Erythroblast (primary cell): ENCODE measurements around the gene SLC6A9.

Experiments used
- DNase-seq, 2 experiments: peaks; one replicate each; lab custom pipeline; 2025; lab: John Stamatoyannopoulos, UW
- GATA1 ChIP-seq: IDR thresholded peaks from 2 replicates; pipeline ENCODE4 v1.6.1; 2011; ENCODE audit warnings: low read depth, mild to moderate bottlenecking, control low read depth, low read length, moderate library complexity
- POLR2A ChIP-seq: IDR thresholded peaks from 2 replicates; pipeline ENCODE4 v1.6.1; 2011; ENCODE audit warnings: mild to moderate bottlenecking, low read length

Gene SLC6A9

DNA sequence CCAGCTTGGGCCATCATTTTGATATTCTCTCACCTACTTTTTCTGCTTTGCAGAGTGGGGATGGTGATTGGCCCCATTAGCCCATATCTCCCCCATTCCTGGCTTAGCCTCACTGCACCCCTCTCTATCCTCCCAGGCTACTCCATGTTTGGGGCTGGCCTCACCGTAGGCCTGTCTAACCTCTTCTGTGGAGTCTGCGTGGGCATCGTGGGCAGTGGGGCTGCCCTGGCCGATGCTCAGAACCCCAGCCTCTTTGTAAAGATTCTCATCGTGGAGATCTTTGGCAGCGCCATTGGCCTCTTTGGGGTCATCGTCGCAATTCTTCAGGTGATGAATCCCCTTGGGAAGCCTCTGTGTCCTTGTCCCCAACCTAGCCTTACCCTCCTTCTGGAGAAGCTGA, 54.4 kb downstream of the SLC6A9 start:
- DNase-seq: no peak
- no peak for TF ChIP-seq POLR2A
- TF ChIP-seq GATA1: no peak

DNA sequence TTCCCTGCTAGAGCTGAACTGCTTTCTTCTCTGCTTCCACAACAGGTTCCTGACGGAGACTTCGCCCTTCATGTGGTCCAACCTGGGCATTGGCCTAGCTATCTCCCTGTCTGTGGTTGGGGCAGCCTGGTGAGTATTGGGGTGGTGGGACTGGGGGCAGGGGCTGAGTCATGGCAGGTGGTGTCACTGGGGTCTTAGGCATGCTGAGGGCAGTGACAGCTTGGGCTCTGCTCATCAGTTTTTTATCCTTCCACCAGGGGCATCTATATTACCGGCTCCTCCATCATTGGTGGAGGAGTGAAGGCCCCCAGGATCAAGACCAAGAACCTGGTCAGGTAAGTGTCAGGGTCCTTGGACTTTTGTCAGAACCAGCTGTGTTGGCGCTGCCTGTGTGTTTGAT, 55.2 kb downstream of the SLC6A9 start:
- TF ChIP-seq GATA1: no peak
- no peak for TF ChIP-seq POLR2A
- DNase-seq: peak; percentile 36 to 59

DNA sequence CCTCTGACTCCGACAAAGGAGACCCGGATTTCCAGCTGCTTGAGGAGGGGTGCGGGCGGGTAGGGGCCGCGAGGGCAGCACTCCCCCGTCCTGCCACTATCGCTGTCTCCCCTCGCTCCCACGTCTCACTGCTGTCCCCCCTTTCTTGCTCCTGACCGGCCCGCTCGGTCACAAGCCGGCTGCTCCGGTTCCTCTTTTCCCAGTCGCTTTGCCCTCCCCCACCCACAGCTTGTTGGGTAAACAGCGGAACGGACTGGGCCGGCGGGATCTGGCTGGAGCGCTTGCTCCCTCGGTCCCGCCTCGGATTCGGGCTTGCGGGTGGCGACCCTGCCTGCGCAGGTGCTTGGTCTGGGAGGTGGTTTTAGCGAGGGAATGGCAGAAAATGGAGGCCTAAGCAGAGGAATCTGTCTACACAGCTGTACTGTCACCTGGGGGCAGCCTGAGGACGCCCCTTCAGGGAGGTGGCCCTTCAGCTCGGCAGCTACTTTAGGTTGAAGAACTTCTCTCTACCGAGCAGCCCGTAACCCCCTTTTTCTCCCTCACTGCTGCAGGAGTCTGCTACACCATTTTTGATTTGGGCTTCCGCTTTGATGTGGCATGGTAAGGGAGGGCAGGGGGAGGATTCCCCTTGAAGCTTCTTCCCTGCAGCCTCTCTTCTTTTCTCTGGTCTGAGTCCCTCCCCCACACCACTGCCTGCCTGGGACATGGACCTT, 55.9 kb downstream of the SLC6A9 start:
- DNase-seq: peak; percentile 72 to 83
- TF ChIP-seq POLR2A (no peak), GATA1 (no peak)

DNA sequence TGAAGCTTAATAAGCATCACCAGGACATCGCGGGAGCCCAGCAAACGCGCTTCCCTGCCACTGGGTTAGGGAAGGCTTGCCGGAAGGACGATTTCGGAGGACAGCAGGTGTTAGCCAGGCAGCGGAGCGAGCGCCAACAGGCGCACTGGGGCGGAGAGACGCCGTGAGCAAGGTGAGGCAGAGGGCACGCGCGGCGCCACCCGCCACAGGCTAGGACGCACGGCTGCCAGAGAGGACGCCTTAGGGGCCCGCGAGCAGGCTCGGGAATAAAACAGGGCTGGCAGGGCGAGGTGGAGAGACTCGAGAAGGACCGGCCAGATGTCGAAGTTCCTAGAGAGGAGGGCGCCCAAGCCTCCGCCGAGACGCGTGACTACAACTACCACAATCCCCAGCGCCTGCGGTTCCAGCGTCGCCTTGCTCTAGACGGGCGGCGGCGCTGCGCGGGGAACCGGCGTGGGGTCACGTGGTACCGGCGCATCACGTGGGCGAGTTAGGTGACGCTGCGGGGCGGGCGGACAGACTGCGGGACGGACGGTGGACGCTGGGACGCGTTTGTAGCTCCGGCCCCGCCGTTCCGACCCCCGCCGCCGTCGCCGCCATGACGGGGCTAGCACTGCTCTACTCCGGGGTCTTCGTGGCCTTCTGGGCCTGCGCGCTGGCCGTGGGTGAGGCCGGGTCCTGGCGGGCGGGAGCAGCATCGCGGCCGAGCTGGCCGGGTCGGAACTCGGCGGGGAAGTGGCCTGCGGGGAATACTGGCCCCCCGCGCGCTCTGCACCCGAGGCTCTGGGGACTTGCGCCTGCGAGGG, 56.6 kb downstream of the SLC6A9 start, which contains the start of gene ATP6V0B:
TSS of gene ATP6V0B (plus strand) at position 518 of the 806 bp plus-strand sequence. CDS start at position 599, 81 bp downstream.
- peak; percentile 96 to 98 for DNase-seq
- TF ChIP-seq POLR2A: peak; percentile 92
- TF ChIP-seq GATA1: no peak

DNA sequence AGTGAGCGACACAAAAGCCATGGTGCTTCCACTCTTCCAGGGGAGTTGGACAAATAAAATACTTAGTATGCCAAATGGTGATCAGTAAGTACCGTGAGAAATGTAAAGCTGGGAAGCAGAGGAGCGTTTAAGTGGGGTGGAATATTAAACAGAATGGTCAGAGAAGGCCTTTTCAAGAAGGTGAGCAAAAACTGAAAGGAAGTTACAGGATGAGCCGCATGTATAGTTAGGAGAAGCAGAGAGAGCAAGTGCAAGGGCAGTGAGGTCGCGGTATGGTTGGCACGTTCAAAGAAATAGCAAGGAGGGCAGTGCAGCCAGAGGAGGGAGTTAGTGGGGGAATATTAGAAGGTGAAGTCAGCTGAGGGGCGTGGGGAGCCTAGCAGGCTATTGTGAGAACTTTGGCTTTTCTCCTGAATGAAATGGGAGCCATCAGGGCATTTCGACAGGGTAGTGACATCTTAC, 57.2 kb downstream of the SLC6A9 start:
- no peak for TF ChIP-seq GATA1
- no peak for TF ChIP-seq POLR2A
- DNase-seq: no peak

DNA sequence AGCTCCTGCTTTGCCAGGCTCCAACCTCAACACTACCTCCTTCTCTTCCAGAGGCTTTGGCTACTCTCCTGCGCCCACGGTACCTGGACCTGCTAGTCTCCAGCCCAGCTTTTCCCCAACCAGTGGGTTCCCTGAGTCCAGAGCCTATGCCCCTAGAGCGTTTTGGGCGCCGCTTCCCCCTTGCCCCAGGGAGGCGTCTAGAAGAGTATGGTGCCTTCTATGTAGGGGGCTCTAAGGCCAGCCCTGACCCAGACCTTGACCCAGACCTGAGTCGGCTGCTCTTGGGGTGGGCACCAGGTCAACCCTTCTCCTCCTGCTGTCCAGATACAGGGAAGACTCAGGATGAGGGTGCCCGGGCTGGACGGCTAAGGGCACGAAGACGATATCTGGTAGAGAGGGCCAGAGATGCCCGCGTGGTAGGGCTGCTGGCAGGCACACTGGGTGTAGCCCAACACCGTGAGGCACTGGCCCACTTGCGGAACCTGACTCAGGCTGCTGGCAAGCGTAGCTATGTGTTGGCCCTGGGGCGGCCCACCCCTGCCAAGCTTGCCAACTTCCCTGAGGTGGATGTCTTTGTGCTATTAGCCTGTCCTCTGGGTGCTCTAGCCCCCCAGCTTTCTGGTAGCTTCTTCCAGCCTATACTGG, 59.8 kb downstream of the SLC6A9 start:
- DNase-seq: no peak
- TF ChIP-seq GATA1 (no peak), POLR2A (no peak)

DNA sequence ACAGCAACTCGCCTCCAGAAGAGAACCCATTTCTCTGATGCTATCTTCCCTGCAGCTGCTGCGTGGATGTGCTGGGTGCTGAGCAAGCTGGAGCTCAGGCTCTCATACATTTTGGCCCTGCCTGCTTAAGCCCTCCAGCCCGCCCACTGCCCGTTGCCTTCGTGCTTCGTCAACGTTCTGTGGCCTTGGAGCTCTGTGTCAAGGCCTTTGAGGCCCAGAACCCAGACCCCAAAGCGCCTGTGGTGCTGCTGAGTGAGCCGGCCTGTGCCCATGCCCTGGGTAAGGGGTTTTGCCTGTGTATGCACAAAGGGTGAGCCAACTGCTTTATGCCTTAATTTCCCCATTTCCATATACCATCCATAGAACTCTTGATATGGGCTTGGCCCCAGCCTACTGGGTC, 60.4 kb downstream of the SLC6A9 start:
- TF ChIP-seq GATA1 (no peak), POLR2A (no peak)
- no peak for DNase-seq

DNA sequence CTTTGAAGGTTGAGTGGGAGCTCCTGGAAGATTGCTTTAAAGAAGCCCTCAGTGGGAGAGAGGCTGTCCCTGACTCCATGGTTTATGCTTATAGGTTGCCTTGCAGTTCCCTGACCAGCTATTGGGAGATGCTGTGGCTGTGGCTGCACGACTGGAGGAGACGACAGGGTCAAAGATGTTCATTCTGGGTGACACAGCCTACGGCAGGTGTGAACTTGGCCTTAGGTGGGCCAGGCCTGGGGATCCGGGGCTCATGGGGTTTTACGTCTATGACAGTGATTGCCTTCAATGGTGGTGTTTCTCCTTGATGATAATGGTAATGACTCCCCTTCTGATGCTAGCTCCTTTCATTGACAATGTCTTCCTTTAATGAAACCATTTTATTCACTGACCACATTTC, 60.8 kb downstream of the SLC6A9 start:
- DNase-seq: no peak
- TF ChIP-seq POLR2A (no peak), GATA1 (no peak)

DNA sequence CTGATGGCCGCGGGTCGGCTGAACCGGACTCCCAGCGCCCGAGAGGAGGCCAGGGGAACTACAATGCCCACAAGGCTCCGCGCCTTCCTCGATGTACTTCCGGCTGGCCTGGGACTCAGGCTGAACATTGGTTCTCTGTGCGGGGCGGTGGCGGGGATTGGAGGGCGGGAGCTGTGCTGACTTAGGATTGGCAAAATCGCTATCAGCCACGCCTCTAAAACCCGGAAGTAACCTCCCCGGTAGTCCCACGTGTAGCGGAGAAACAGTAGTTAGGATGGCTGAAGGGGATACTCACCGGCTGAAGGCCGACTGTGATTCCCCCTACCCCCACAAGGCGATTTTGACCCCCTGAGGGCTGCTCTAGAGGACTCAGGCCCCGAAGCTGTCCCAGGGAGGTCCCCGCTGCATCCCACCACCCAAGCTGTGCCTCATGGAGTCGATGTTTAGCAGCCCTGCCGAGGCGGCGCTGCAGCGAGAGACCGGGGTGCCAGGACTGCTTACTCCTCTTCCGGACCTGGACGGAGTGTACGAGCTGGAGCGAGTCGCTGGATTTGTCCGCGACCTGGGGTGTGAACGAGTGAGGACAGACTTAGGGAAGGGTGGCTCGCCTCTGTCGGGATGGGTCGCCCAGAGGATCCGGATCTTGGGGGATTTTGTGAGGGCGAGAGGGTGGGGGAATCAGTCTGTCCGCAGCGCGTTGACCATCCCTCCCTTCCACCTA, 61.4 kb downstream of the SLC6A9 start, which contains the start of gene DPH2:
TSS of gene DPH2 (plus strand) at position 265 of the 721 bp plus-strand sequence. CDS start at position 431, 166 bp downstream.
- DNase-seq: peak; percentile 97
- no peak for TF ChIP-seq GATA1
- TF ChIP-seq POLR2A: peak; percentile 47

DNA sequence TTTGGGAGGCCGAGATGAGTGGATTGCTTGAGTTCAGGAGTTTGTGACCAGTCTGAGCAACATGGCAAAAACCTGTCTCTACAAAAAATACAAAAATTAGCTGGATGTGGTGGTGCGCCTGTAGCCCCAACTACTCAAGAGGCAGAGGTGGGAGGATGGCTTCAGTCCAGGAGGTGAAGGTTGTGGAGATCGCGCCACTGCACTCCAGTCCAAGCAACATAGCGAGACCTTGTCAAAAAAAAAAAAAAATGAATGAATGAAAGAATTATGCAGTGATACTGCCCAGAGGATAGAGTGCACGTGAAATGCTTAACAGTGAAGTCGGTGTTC, 61.9 kb downstream of the SLC6A9 start:
- TF ChIP-seq POLR2A: no peak
- no peak for TF ChIP-seq GATA1

DNA sequence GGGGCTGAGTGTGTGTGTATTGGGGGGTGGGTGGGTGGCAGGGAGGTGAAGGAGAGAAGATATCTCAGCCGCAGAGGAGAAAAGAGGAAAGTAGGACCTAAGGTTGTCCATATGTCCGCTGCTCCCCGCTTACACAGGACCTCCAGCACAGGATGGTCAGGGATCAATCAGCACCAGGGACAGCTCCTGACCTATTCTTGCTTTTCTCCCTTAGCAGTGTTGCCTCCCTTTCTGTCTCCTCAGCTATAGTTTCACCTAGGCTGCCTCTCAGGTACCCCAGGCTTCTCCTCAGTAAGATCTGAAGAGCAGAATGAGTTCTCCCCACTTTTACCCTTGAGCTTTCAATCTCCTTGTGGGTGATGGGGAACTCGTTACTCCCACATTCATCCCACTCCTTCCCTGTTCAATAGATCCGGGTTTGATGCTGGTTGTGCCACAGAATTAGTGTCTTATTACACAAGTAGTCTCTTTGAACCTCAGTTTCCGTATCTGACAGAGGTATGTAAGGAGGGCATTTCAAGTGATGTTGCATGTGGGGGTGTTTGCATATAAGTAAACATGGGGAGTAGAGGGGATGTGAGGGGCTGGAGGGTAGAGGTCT, 62.8 kb downstream of the SLC6A9 start:
- no peak for TF ChIP-seq GATA1
- TF ChIP-seq POLR2A: no peak
- peak; percentile 48 to 63 for DNase-seq

More for the DNA sequence above, 61.9 kb downstream of the SLC6A9 start:
- no peak for DNase-seq

DNA sequence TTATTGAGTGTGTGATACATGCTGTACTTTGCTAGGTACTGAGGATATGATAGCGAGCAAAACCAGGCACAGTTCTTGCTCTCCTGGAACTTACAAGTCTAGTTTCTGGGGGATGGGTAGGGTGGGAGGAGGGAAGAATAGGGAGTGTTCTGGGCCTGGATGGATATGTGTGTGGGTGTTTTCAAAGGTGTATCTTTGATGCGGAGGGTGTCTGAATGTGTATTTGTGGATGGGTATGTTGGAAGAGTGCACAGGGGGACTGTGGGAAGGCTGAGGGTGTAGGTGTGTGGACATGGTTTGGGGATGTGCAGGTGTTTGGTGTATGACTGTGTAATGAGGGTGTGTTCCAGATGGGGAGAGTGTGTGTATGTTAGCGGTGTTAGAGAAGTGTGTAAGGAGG, 65.9 kb downstream of the SLC6A9 start:
- TF ChIP-seq POLR2A (no peak), GATA1 (no peak)
- DNase-seq: no peak

DNA sequence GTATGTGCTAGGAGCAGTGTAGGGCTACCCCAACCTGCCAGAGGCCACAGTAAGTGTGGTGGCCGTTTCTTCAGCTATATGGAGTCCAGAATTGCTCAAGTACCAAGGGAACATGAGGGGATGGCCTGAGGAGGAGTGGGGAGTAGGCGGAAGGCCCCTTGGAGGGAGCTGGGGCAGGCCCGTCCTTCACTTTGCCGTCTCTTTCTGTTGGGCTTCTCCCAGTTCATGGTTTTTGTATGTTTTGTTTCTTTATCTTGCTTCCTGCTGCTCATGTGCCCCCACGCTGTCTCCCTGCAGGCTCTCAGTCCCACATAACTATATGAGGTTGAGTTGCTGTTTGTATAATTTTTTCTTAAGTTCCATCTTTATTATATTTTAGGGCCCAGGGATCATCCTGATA, 67.4 kb downstream of the SLC6A9 start:
- DNase-seq: no peak
- TF ChIP-seq POLR2A (no peak), GATA1 (no peak)
